H1 (cell line): Measurements from ENCODE around the gene RBM27. TPM values are rescaled to one million over a fixed set of nuclear protein-coding genes. Genes with fewer than 3 reads are reported as not detected.

ENCODE experiments used
- CTCF ChIA-PET: fragments of 300-600 bp; sonication (Branson Sonifier 250); formaldehyde crosslinking; loops from one replicate; lab custom pipeline; 2021; ENCODE audit not compliant: partially characterized antibody; lab: Charles Lee
- POLR2A ChIA-PET: fragments of 300-600 bp; sonication (Branson Sonifier 250); formaldehyde crosslinking; loops from one replicate; lab custom pipeline; 2021; ENCODE audit warnings: inconsistent platforms; ENCODE audit not compliant: partially characterized antibody; lab: Charles Lee
- DNase-seq, 2 experiments: peaks; one replicate each; pipeline versions ENCODE4 v3.0.0 to v3.0.0-alpha.2; 2010 to 2022; ENCODE audit warnings: low spot score in 2 of 2, low read depth in 1 of 2, mixed read lengths in 1 of 2
- FAIRE-seq: peaks from 2 replicates; lab custom pipeline; 2011; peaks lifted over from hg19 to GRCh38; lab: Jason Lieb, UNC
- H2AFZ ChIP-seq: 2 replicates; pipeline ENCODE4 v1.8.1; 2012; ENCODE audit warnings: low read length, inconsistent platforms
- H2AK5ac ChIP-seq: 2 replicates; pipeline ENCODE4 v1.6.1; 2013; ENCODE audit warnings: low read depth, low read length
- H2BK120ac ChIP-seq: replicated peaks from 2 replicates; pipeline ENCODE3; 2013; ENCODE audit warnings: low read depth, low read length, inconsistent platforms
- H2BK12ac ChIP-seq: 2 replicates; pipeline ENCODE4 v1.6.1; 2013; ENCODE audit warnings: low read depth, low read length
- H2BK15ac ChIP-seq: 2 replicates; pipeline ENCODE4 v1.6.1; 2013; ENCODE audit warnings: low read length
- H2BK20ac ChIP-seq: 2 replicates; pipeline ENCODE4 v1.6.1; 2013; ENCODE audit warnings: low read length
- H2BK5ac ChIP-seq: 2 replicates; pipeline ENCODE4 v1.6.1; 2013; ENCODE audit warnings: low read depth, low read length
- H3K14ac ChIP-seq: 2 replicates; pipeline ENCODE4 v1.6.1; 2013; ENCODE audit warnings: inconsistent platforms; ENCODE audit not compliant: insufficient read length
- H3K18ac ChIP-seq: 2 replicates; pipeline ENCODE4 v1.6.1; 2013; ENCODE audit warnings: low read length; ENCODE audit errors: extremely low read depth
- H3K23ac ChIP-seq: 2 replicates; pipeline ENCODE4 v1.6.1; 2013; ENCODE audit warnings: inconsistent platforms; ENCODE audit not compliant: insufficient read length
- H3K23me2 ChIP-seq: 2 replicates; pipeline ENCODE4 v1.6.1; 2013; ENCODE audit warnings: low read depth, low read length
- H3K27ac ChIP-seq: 2 replicates; pipeline ENCODE4 v1.6.1; 2011; ENCODE audit warnings: low read depth, low read length, inconsistent platforms
- H3K27me3 ChIP-seq, 4 experiments: replicated peaks in 1 of 4; 1 replicate in 1 of 4; 2 replicates in 3 of 4; pipeline versions ENCODE4 v1.6.1 to v1.8.1; 2011 to 2013; ENCODE audit warnings: low read length in 3 of 4, mild to moderate bottlenecking in 3 of 4, inconsistent platforms in 2 of 4, mixed read lengths in 2 of 4, moderate library complexity in 1 of 4; ENCODE audit not compliant: control insufficient read depth in 3 of 4, insufficient read depth in 3 of 4; ENCODE audit errors: extremely low read depth in 1 of 4
- H3K36me3 ChIP-seq, 4 experiments: 2 replicates each; pipeline versions ENCODE4 v1.6.1 to v1.8.1; 2011 to 2013; ENCODE audit warnings: mild to moderate bottlenecking in 4 of 4, low read length in 3 of 4, moderate library complexity in 2 of 4, control low read depth in 1 of 4, inconsistent platforms in 1 of 4; ENCODE audit not compliant: insufficient read depth in 4 of 4, control insufficient read depth in 2 of 4
- H3K4ac ChIP-seq: replicated peaks from 2 replicates; pipeline ENCODE3; 2013; ENCODE audit warnings: low read length, low read depth, mixed read lengths, inconsistent platforms; ENCODE audit not compliant: insufficient read length
- H3K4me1 ChIP-seq, 4 experiments: replicated peaks in 1 of 4; 1 replicate in 1 of 4; 2 replicates in 3 of 4; pipeline versions ENCODE4 v1.6.1 to v1.8.1; 2011 to 2013; ENCODE audit warnings: low read length in 3 of 4, inconsistent platforms in 2 of 4, mixed read lengths in 1 of 4; ENCODE audit not compliant: insufficient read depth in 4 of 4, control insufficient read depth in 3 of 4
- H3K4me2 ChIP-seq, 2 experiments: 2 replicates each; pipeline versions ENCODE4 v1.6.1 to v1.8.1; 2011 to 2013; ENCODE audit warnings: low read depth in 2 of 2, low read length in 2 of 2, control low read depth in 1 of 2, inconsistent platforms in 1 of 2, mild to moderate bottlenecking in 1 of 2; ENCODE audit not compliant: insufficient read depth in 1 of 2
- H3K4me3 ChIP-seq, 4 experiments: fragments of 200-600, 300-600 bp in 1 of 4; sonication (generic), shearing (Covaris generic), sonication (Bioruptor Twin) in 1 of 4; 2 replicates each; pipeline versions ENCODE4 v1.5.1 to v1.8.1; 2011 to 2016; ENCODE audit warnings: low read length in 4 of 4, low read depth in 3 of 4, control low read depth in 2 of 4, inconsistent platforms in 2 of 4, mild to moderate bottlenecking in 2 of 4, mixed read lengths in 1 of 4, moderate library complexity in 1 of 4; ENCODE audit not compliant: insufficient read depth in 2 of 4; ENCODE audit errors: extremely low read depth in 1 of 4
- H3K56ac ChIP-seq: replicated peaks from 2 replicates; pipeline ENCODE3; 2013; ENCODE audit warnings: low read depth, mild to moderate bottlenecking, mixed read lengths, low read length, inconsistent platforms; ENCODE audit not compliant: insufficient read length
- H3K79me1 ChIP-seq: 2 replicates; pipeline ENCODE4 v1.6.1; 2013; ENCODE audit warnings: low read depth, low read length, control low read depth
- H3K79me2 ChIP-seq, 2 experiments: 2 replicates each; pipeline versions ENCODE4 v1.6.1 to v1.8.1; 2012 to 2013; ENCODE audit warnings: low read length in 2 of 2, mild to moderate bottlenecking in 2 of 2, inconsistent platforms in 1 of 2; ENCODE audit not compliant: insufficient read depth in 2 of 2, control insufficient read depth in 1 of 2
- H3K9ac ChIP-seq, 4 experiments: replicated peaks in 1 of 4; 1 replicate in 1 of 4; 2 replicates in 3 of 4; pipeline versions ENCODE4 v1.6.1 to v1.8.1; 2011 to 2013; ENCODE audit warnings: low read depth in 3 of 4, low read length in 3 of 4, control low read depth in 2 of 4, mild to moderate bottlenecking in 2 of 4, moderate library complexity in 2 of 4, inconsistent platforms in 1 of 4; ENCODE audit errors: extremely low read depth in 1 of 4
- H3K9me3 ChIP-seq, 2 experiments: 2 replicates each; pipeline versions ENCODE4 v1.6.1 to v1.8.1; 2012 to 2013; ENCODE audit warnings: mild to moderate bottlenecking in 2 of 2, moderate library complexity in 2 of 2, control low read depth in 1 of 2, inconsistent platforms in 1 of 2, low read depth in 1 of 2, low read length in 1 of 2, mixed read lengths in 1 of 2; ENCODE audit not compliant: insufficient read depth in 2 of 2
- H4K20me1 ChIP-seq, 2 experiments: replicated peaks in 1 of 2; 2 replicates each; pipeline versions ENCODE3 to v1.8.1; 2011 to 2013; ENCODE audit warnings: inconsistent platforms in 2 of 2, low read length in 2 of 2, mild to moderate bottlenecking in 1 of 2; ENCODE audit not compliant: insufficient read depth in 2 of 2, control insufficient read depth in 1 of 2
- H4K5ac ChIP-seq: 2 replicates; pipeline ENCODE4 v1.6.1; 2013; ENCODE audit warnings: low read length, low read depth, mixed read lengths, inconsistent platforms; ENCODE audit not compliant: insufficient read length
- H4K8ac ChIP-seq: 2 replicates; pipeline ENCODE4 v1.8.0; 2013; ENCODE audit warnings: mild to moderate bottlenecking, moderate library complexity, low read length, inconsistent platforms; ENCODE audit not compliant: insufficient read depth; ENCODE audit errors: extremely low read depth
- H4K91ac ChIP-seq: replicated peaks from 2 replicates; pipeline ENCODE3; 2013; ENCODE audit warnings: low read length, mixed read lengths, inconsistent platforms; ENCODE audit not compliant: insufficient read length
- ASH2L ChIP-seq: fragments of 200-600, 300-600 bp; sonication (generic); IDR thresholded peaks from one replicate; pipeline ENCODE4 v1.7.1; 2017; ENCODE audit warnings: low read length
- BRCA1 ChIP-seq: IDR thresholded peaks from 2 replicates; pipeline ENCODE4 v1.6.1; 2012; ENCODE audit warnings: low read depth, low read length, improper control_type of control experiment
- CTCF ChIP-seq, 3 experiments: IDR thresholded peaks; 1 replicate in 2 of 3; 2 replicates in 1 of 3; pipeline versions ENCODE4 v1.5.1 to v1.6.1; 2011; ENCODE audit warnings: low read length in 3 of 3, mild to moderate bottlenecking in 3 of 3, inconsistent platforms in 2 of 3, low read depth in 1 of 3, moderate library complexity in 1 of 3; ENCODE audit not compliant: insufficient read depth in 1 of 3; ENCODE audit errors: control extremely low read depth in 1 of 3
- EGR1 ChIP-seq: IDR thresholded peaks from 2 replicates; pipeline ENCODE4 v1.6.1; 2011; ENCODE audit warnings: low read depth, low read length, borderline replicate concordance
- EZH2 ChIP-seq: fragments of 200-600 bp; sonication (generic); IDR thresholded peaks from 2 replicates; pipeline ENCODE4 v1.7.1; 2012; ENCODE audit warnings: low read depth, mild to moderate bottlenecking, moderate library complexity, low read length, inconsistent platforms; ENCODE audit not compliant: severe bottlenecking
- FOSL1 ChIP-seq: IDR thresholded peaks from 2 replicates; pipeline ENCODE4 v1.6.1; 2011; ENCODE audit warnings: mild to moderate bottlenecking, low read depth, low read length, moderate library complexity; ENCODE audit not compliant: insufficient read depth
- RNF2 ChIP-seq: fragments of 200-900, 300-1000 bp; sonication (generic); IDR thresholded peaks from 2 replicates; pipeline ENCODE4 v1.7.1; 2016; ENCODE audit warnings: borderline replicate concordance, low read depth, mild to moderate bottlenecking, antibody characterized with exemption, low read length; ENCODE audit not compliant: poor library complexity, severe bottlenecking; ENCODE audit errors: missing control alignments
- TBP ChIP-seq: IDR thresholded peaks from 2 replicates; pipeline ENCODE4 v1.6.1; 2011; ENCODE audit warnings: low read depth, low read length, improper control_type of control experiment
- WGBS, 2 experiments: shearing (Covaris generic) in 1 of 2; methylation state at CpG; one replicate each; pipeline versions ENCODE4 v1.1.6 to v1.1.7; 2013 to 2015; ENCODE audit warnings: low lambda C conversion rate in 2 of 2, mixed read lengths in 2 of 2, inconsistent platforms in 1 of 2, low coverage in 1 of 2, missing lambda C conversion rate in 1 of 2; ENCODE audit not compliant: insufficient replicate concordance in 2 of 2, insufficient coverage in 1 of 2, insufficient read length in 1 of 2; ENCODE audit errors: extremely low coverage in 1 of 2, missing lambda C conversion rate in 1 of 2; 5-methylcytosine and 5-hydroxymethylcytosine counted together
- polyA plus RNA-seq, 7 experiments: library from polyadenylated mRNA; depleted of rRNA in 3 of 7; stranded (reverse) in 5 of 7; unstranded in 2 of 7; fragments of >200 nt in 5 of 7; fragments of 200-250 nt in 2 of 7; gene quantifications; 1 replicate in 5 of 7; 2 replicates in 1 of 7; 4 replicates in 1 of 7; pipeline versions ENCODE4 v1.2.1 to v1.2.3, GENCODE V29; 2011 to 2013; ENCODE audit warnings: missing spikeins in 2 of 7, mixed read lengths in 2 of 7
- total RNA-seq: library from RNA; stranded (reverse); fragmentation: NEBNext Ultra II Directional; extraction: Animal tissue kit (Norgen Biotek cat#: 25700); gene quantifications from 2 replicates; pipeline ENCODE4 v1.2.1, GENCODE V29; 2021

RBM27 gene
- total and polyA plus RNA-seq, 2 of the 8 experiments (the other 6 are each of a cell fraction or from before 2014, with no cell fraction given): 13.1 to 42.9 TPM

- no peak overlapping the region for H3K18ac ChIP-seq
- H2BK120ac ChIP-seq: no peak overlapping the region
- no peak overlapping the region for H2AK5ac ChIP-seq
- H3K79me2 ChIP-seq: peaks cover 3 to 5% of the 10 kb centered on the region in 2 experiments
- H4K91ac ChIP-seq: no peak overlapping the region
- no peak overlapping the region for H3K27ac ChIP-seq
- H2BK15ac ChIP-seq: no peak overlapping the region
- no peak overlapping the region for H2AFZ ChIP-seq
- peaks cover 5% of the 10 kb centered on the region for H3K23me2 ChIP-seq
- no peak overlapping the region for H2BK12ac ChIP-seq
- no peak overlapping the region for H4K5ac ChIP-seq
- no peak overlapping the region for H4K8ac ChIP-seq
- H3K4ac ChIP-seq: no peak overlapping the region
- H3K9ac ChIP-seq: no peak overlapping the region
- no peak overlapping the region for H3K4me2 ChIP-seq
- no peak for TF ChIP-seq EGR1
- no peak for TF ChIP-seq ASH2L
- TF ChIP-seq FOSL1: no peak
- TF ChIP-seq EZH2: no peak
- TF ChIP-seq BRCA1: no peak
- TF ChIP-seq TBP: no peak
- no peak for TF ChIP-seq CTCF (IDR thresholded peaks at IDR 0.05; ENCODE audit: control extremely low read depth in 1 of 3, insufficient read depth in 1 of 3, low read depth in 1 of 3, low read length in 3 of 3)
- TF ChIP-seq RNF2: no peak
- WGBS, 2 experiments: 92% methylated on average over 6 of the region's 6 CpGs; no CpG with 5 or more reads in 1 of the 2 experiments
- H4K20me1 ChIP-seq: no peaks in the 10 kb centered on the region
- FAIRE-seq: no peak
- H2BK5ac ChIP-seq: no peak overlapping the region
- H3K4me1 ChIP-seq: peaks cover 0 to 3% (median 0%) of the 10 kb centered on the region in 4 experiments; a peak in 2 of 7 replicates
- H3K14ac ChIP-seq: no peak overlapping the region
- H2BK20ac ChIP-seq: no peak overlapping the region
- no peaks in the 10 kb centered on the region for H3K36me3 ChIP-seq
- no peak overlapping the region for H3K4me3 ChIP-seq
- H3K23ac ChIP-seq: no peak overlapping the region
- no peaks in the 10 kb centered on the region for H3K27me3 ChIP-seq
- H3K9me3 ChIP-seq: no peaks in the 10 kb centered on the region
- DNase-seq: no peak
- ChIA-PET POLR2A (interaction anchor here (0.7 to 5.6 kb wide), 3 partner anchors 9 to 19 kb away, joined by 3 to 67 read pairs (median 6); partner anchors contain the start of gene LARS1), CTCF (no interaction called here)
- no peaks in the 10 kb centered on the region for H3K79me1 ChIP-seq
- no peak overlapping the region for H3K56ac ChIP-seq
Observed at GRCh38 chr5:146199176-146199815, 4.1 kb upstream of the RBM27 start.
